HG02970 (cell line): ENCODE measurements around the gene MRE11.

Source experiments
- ATAC-seq: cut with Tn5 transposase; IDR thresholded peaks from one replicate; pipeline ENCODE4 v1.9.1; 2021; ENCODE audit warnings: mild to moderate bottlenecking, moderate library complexity, moderate number of reproducible peaks; ENCODE audit not compliant: unreplicated experiment, low FRiP score

The MRE11 gene

GRCh38 chr11:94493281-94494125 is at the start of gene MRE11, which contains the start of gene ANKRD49:
MRE11 (minus strand) TSS chr11:94493844; CDS start chr11:94492801, 1,043 bp downstream.
ANKRD49 (plus strand) TSS chr11:94493984; CDS start chr11:94496694, 2,710 bp downstream.
- ATAC-seq: peak; percentile 100

GRCh38 chr11:94539420-94539819 is 45.8 kb upstream of the MRE11 start:
- no peak for ATAC-seq

- ATAC-seq: no peak
These were observed 43.5 kb upstream of the MRE11 start for GRCh38 chr11:94537031-94537600.

- ATAC-seq: no peak
These were observed 42.7 kb upstream of the MRE11 start for GRCh38 chr11:94536386-94536785.

GRCh38 chr11:94533696-94534630 is 40.3 kb upstream of the MRE11 start:
- ATAC-seq: no peak

GRCh38 chr11:94533206-94533605 is 39.6 kb upstream of the MRE11 start:
- no peak for ATAC-seq

- no peak for ATAC-seq
These were observed 38.6 kb upstream of the MRE11 start for GRCh38 chr11:94532211-94532610.

GRCh38 chr11:94528551-94528950 is 34.9 kb upstream of the MRE11 start:
- no peak for ATAC-seq

- ATAC-seq: no peak
These were observed 33.2 kb upstream of the MRE11 start for GRCh38 chr11:94526645-94527438.

- no peak for ATAC-seq
These were observed 32.1 kb upstream of the MRE11 start for GRCh38 chr11:94525546-94526324.

GRCh38 chr11:94524341-94524740 is 30.7 kb upstream of the MRE11 start:
- no peak for ATAC-seq

- ATAC-seq: no peak
These were observed 28.0 kb upstream of the MRE11 start for GRCh38 chr11:94521684-94522083.

- no peak for ATAC-seq
These were observed 25.9 kb upstream of the MRE11 start for GRCh38 chr11:94519478-94520084.

GRCh38 chr11:94518300-94518699 is 24.7 kb upstream of the MRE11 start:
- no peak for ATAC-seq

- ATAC-seq: no peak
These were observed 23.1 kb upstream of the MRE11 start for GRCh38 chr11:94516725-94517124.

- no peak for ATAC-seq
These were observed 21.8 kb upstream of the MRE11 start for GRCh38 chr11:94515398-94515797.

- ATAC-seq: no peak
These were observed 19.4 kb upstream of the MRE11 start for GRCh38 chr11:94513091-94513490.

- ATAC-seq: peak; percentile 58
These were observed 18.5 kb upstream of the MRE11 start, which contains the start of gene C11orf97 for GRCh38 chr11:94511932-94512781. C11orf97 (plus strand) TSS chr11:94512461; CDS start chr11:94512529, 68 bp downstream.
